NCI-H2029 (cell line): ENCODE data around the gene XIRP2.
"Not testable (repeated sequence)": the region's sequence is repeated elsewhere in the genome, so short reads cannot be mapped to it uniquely, and the experiment has no call there.

Experiments used
- DNase-seq: peaks from one replicate; lab custom pipeline; 2025; lab: John Stamatoyannopoulos, UW

The XIRP2 gene

GRCh38 chr2:167048829-167049228 lies 160.5 kb downstream of the XIRP2 start:
- DNase-seq: no peak

- no peak for DNase-seq
Measured at GRCh38 chr2:167049659-167050058, 161.4 kb downstream of the XIRP2 start.

GRCh38 chr2:167052825-167053224 lies 164.5 kb downstream of the XIRP2 start:
- no peak for DNase-seq

- no peak for DNase-seq
Measured at GRCh38 chr2:167054881-167055280, 166.6 kb downstream of the XIRP2 start.

- DNase-seq: no peak
Measured at GRCh38 chr2:167057446-167057845, 169.2 kb downstream of the XIRP2 start.

- DNase-seq: no peak
Measured at GRCh38 chr2:167059173-167059572, 170.9 kb downstream of the XIRP2 start.

- no peak for DNase-seq
Measured at GRCh38 chr2:167069855-167070254, 181.6 kb downstream of the XIRP2 start.

GRCh38 chr2:167075708-167076107 lies 187.4 kb downstream of the XIRP2 start:
- DNase-seq: not testable (repeated sequence)

- DNase-seq: not testable (repeated sequence)
Measured at GRCh38 chr2:167098931-167099330, 210.7 kb downstream of the XIRP2 start.

- no peak for DNase-seq
Measured at GRCh38 chr2:167100506-167100905, 212.2 kb downstream of the XIRP2 start.

GRCh38 chr2:167103028-167103756 lies 214.9 kb downstream of the XIRP2 start:
- no peak for DNase-seq

- no peak for DNase-seq
Measured at GRCh38 chr2:167103757-167104133, 215.5 kb downstream of the XIRP2 start.

GRCh38 chr2:167104691-167105090 lies 216.4 kb downstream of the XIRP2 start:
- no peak for DNase-seq

- DNase-seq: not testable (repeated sequence)
Measured at GRCh38 chr2:167109682-167110081, 221.4 kb downstream of the XIRP2 start.

- no peak for DNase-seq
Measured at GRCh38 chr2:167110345-167110744, 222.1 kb downstream of the XIRP2 start.

GRCh38 chr2:167114018-167114417 lies 225.7 kb downstream of the XIRP2 start:
- no peak for DNase-seq

GRCh38 chr2:167115541-167115940 lies 227.3 kb downstream of the XIRP2 start:
- no peak for DNase-seq

GRCh38 chr2:167122389-167122788 lies 234.1 kb downstream of the XIRP2 start:
- DNase-seq: no peak

GRCh38 chr2:167126165-167126564 lies 237.9 kb downstream of the XIRP2 start:
- DNase-seq: no peak

- no peak for DNase-seq
Measured at GRCh38 chr2:167127135-167127534, 238.9 kb downstream of the XIRP2 start.

GRCh38 chr2:167128130-167128529 lies 239.8 kb downstream of the XIRP2 start:
- no peak for DNase-seq

GRCh38 chr2:167132066-167132465 lies 243.8 kb downstream of the XIRP2 start:
- no peak for DNase-seq

GRCh38 chr2:167132906-167133555 lies 244.8 kb downstream of the XIRP2 start:
- no peak for DNase-seq

GRCh38 chr2:167133614-167134013 lies 245.3 kb downstream of the XIRP2 start:
- DNase-seq: no peak
